Colonic mucosa (tissue), 4 donors: ENCODE results near the gene FOXD2. TPM values are rescaled to one million over a fixed set of nuclear protein-coding genes. Genes with fewer than 3 reads are reported as not detected.

Experiments
- DNase-seq: peaks from one replicate; pipeline ENCODE4 v3.0.0-alpha.2; 2020
- H3K27ac ChIP-seq: fragments of 200-600 bp; one replicate; pipeline ENCODE4 v1.8.0; 2021
- H3K27me3 ChIP-seq: fragments of 200-600 bp; one replicate; pipeline ENCODE4 v1.8.0; 2021
- H3K36me3 ChIP-seq: fragments of 200-600 bp; one replicate; pipeline ENCODE4 v1.8.0; 2021
- H3K4me1 ChIP-seq: fragments of 200-600 bp; one replicate; pipeline ENCODE4 v1.8.0; 2021; ENCODE audit warnings: mild to moderate bottlenecking
- H3K4me3 ChIP-seq: fragments of 200-600 bp; one replicate; pipeline ENCODE4 v1.8.0; 2021
- H3K9ac ChIP-seq, 2 donors: one replicate each; pipeline ENCODE4 v1.7.0; 2013; ENCODE audit warnings: control low read depth in 2 of 2, low read depth in 2 of 2, low read length in 2 of 2
- H3K9me3 ChIP-seq: fragments of 200-600 bp; one replicate; pipeline ENCODE4 v1.8.0; 2021
- intact Hi-C: fragments of 100-400 bp; cut with DNase I; formaldehyde crosslinking; loops from one replicate; pipeline ENCODE4 v1.14.1; 2022
- total RNA-seq, 2 donors: library from RNA; stranded (reverse); fragmentation: NEBNext Ultra II Directional in 1 of 2; extraction: Animal tissue kit (Norgen Biotek cat#: 25700) in 1 of 2; gene quantifications; one replicate each; pipeline ENCODE4 v1.2.1, GENCODE V29; 2021
- TF ChIP-seq, protein P1 (sequence below): fragments of 200-600 bp; IDR thresholded peaks from one replicate; pipeline ENCODE4 v1.8.0; 2022; ENCODE audit warnings: antibody characterized with exemption, mild to moderate bottlenecking
- donor health status: healthy.
- donor health status: DM: no; HTN: no; CAD: no.
- donor health status: DM: no; HTN: no; CAD: no.

Gene FOXD2
- total RNA-seq, 2 donors from 2014 or later: 22.5 to 25.1 TPM

DNA sequence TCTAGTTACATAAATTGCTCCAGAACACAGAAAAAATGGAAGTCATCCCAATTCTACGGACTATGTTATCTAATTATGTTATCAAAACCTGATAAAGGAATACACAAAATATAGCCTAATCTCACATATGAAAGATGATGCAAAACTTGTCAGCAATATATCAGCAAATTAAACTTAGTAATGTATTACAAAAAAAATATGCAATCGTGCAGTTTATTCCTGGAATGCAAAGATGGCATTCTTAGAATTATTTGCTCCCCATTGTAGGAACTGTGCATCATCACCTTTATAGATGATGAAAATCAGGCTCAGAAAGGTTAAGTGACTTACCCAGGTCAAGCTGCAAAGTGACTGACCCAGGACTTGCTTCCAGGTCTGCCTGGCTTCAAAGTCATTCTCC, 14.0 kb upstream of the FOXD2 start:
- no peaks in the 10 kb centered on the region for H3K36me3 ChIP-seq
- H3K9ac ChIP-seq: no peak overlapping the region
- H3K4me3 ChIP-seq: no peak overlapping the region
- no peaks in the 10 kb centered on the region for H3K9me3 ChIP-seq
- no peaks in the 10 kb centered on the region for H3K27me3 ChIP-seq
- H3K27ac ChIP-seq: no peak overlapping the region
- DNase-seq: no peak
- TF ChIP-seq, protein P1, sequence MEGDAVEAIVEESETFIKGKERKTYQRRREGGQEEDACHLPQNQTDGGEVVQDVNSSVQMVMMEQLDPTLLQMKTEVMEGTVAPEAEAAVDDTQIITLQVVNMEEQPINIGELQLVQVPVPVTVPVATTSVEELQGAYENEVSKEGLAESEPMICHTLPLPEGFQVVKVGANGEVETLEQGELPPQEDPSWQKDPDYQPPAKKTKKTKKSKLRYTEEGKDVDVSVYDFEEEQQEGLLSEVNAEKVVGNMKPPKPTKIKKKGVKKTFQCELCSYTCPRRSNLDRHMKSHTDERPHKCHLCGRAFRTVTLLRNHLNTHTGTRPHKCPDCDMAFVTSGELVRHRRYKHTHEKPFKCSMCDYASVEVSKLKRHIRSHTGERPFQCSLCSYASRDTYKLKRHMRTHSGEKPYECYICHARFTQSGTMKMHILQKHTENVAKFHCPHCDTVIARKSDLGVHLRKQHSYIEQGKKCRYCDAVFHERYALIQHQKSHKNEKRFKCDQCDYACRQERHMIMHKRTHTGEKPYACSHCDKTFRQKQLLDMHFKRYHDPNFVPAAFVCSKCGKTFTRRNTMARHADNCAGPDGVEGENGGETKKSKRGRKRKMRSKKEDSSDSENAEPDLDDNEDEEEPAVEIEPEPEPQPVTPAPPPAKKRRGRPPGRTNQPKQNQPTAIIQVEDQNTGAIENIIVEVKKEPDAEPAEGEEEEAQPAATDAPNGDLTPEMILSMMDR: no peak
- intact Hi-C loops: loop anchor here (10.0 kb wide), 1 partner anchor 239 kb away; no protein-coding TSS in a partner anchor
- no peaks in the 10 kb centered on the region for H3K4me1 ChIP-seq

DNA sequence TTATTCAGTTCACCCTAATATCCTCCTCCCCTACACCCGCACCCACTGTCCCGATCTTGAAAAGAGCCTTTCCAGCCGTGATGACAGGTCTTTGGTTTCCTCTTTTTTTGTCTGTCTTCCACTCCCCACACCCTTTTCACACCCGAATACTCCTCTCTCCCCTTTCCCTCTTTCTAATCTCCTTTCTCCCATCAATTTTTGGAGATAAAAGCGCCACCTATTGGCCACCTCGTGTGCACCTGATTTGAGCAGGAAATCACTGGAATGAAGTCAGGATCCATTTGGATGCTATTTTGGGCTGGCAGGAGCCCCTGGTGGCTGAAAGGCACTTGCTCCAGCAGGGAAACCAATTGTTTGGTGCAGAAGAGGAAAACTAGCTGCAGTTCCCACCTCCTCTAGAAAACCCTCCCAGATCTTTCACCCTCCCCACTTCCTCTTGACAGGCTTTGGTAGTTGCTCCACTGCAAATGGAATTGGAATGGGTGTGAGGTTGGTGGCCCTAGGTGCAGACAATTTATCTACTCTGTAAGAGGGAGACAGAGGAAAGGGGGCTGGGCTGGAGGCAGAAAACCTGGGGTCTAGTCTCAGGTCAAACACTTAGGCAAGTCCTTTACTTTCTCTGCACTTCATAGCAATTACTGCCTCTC, 13.4 kb upstream of the FOXD2 start:
- H3K27ac ChIP-seq: no peak overlapping the region
- DNase-seq: peak; percentile 42
- no peak overlapping the region for H3K4me3 ChIP-seq
- H3K9ac ChIP-seq: no peak overlapping the region
- H3K27me3 ChIP-seq: no peaks in the 10 kb centered on the region
- TF ChIP-seq, protein P1: peak; percentile 64
- no peaks in the 10 kb centered on the region for H3K9me3 ChIP-seq
- no peaks in the 10 kb centered on the region for H3K4me1 ChIP-seq
- H3K36me3 ChIP-seq: no peaks in the 10 kb centered on the region
- intact Hi-C loops: loop anchor here (10.0 kb wide), 1 partner anchor 240 kb away; no protein-coding TSS in a partner anchor

DNA sequence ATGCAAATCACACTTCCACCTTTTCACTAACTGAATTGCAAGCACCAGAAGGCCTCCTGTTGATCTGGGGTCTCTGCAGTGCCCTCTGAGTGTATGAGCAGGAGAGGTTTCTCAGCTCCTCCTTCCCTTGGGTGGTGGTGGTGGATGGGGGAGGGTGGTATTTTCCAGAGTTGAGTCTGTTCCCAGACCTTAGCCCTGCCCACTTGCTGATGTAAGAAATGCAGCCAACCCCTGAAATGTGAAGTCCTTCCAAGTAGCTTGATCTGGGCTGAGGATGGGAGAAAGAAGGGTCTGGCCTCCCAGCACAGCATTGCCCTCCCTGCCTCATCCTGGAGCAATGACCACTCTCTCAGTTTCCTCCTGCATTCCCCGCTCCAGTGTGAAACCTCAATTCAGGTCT, 6.3 kb upstream of the FOXD2 start:
- DNase-seq: no peak
- Histone ChIP-seq H3K27ac (no peak overlapping the region), H3K9ac (peak overlapping the region in 1 of 2 donors; percentile 73), H3K4me1 (no peaks in the 10 kb centered on the region), H3K9me3 (no peaks in the 10 kb centered on the region), H3K27me3 (peaks cover 5% of the 10 kb centered on the region), H3K36me3 (no peaks in the 10 kb centered on the region), H3K4me3 (no peak overlapping the region)
- TF ChIP-seq, protein P1: no peak
- intact Hi-C loops: loop anchor here (5.0 kb wide), 1 partner anchor 96 kb away; no protein-coding TSS in a partner anchor

GRCh38 chr1:47432071-47433036, 5.5 kb upstream of the FOXD2 start:
- Histone ChIP-seq H3K4me1 (no peaks in the 10 kb centered on the region), H3K9ac (peak overlapping the region; percentile 28 to 73), H3K4me3 (peak overlapping the region; percentile 71), H3K36me3 (no peaks in the 10 kb centered on the region), H3K27me3 (peaks cover 5% of the 10 kb centered on the region), H3K27ac (peak overlapping the region; percentile 61), H3K9me3 (no peaks in the 10 kb centered on the region)
- TF ChIP-seq, protein P1: peak; percentile 79
- intact Hi-C loops: loop anchor here (2.0 to 5.0 kb wide), 2 partner anchors 95 to 278 kb away; no protein-coding TSS in a partner anchor
- peak; percentile 92 for DNase-seq

GRCh38 chr1:47433037-47433421, 4.8 kb upstream of the FOXD2 start:
- TF ChIP-seq, protein P1: no peak
- peak overlapping the region; percentile 71 for H3K4me3 ChIP-seq
- DNase-seq: no peak
- H3K9me3 ChIP-seq: no peaks in the 10 kb centered on the region
- peak overlapping the region; percentile 61 for H3K27ac ChIP-seq
- intact Hi-C loops: loop anchor here (2.0 to 5.0 kb wide), 2 partner anchors 94 to 278 kb away; no protein-coding TSS in a partner anchor
- H3K4me1 ChIP-seq: no peaks in the 10 kb centered on the region
- H3K27me3 ChIP-seq: peaks cover 5% of the 10 kb centered on the region
- H3K9ac ChIP-seq: peak overlapping the region; percentile 28 to 73
- no peaks in the 10 kb centered on the region for H3K36me3 ChIP-seq
